Measurements from ENCODE around the gene KCNJ15. TPM values are rescaled to one million over a fixed set of nuclear protein-coding genes. Genes with fewer than 3 reads are reported as not detected.

Gene KCNJ15
- total RNA-seq, 1 donor from 2014 or later: 2.2 TPM

DNA sequence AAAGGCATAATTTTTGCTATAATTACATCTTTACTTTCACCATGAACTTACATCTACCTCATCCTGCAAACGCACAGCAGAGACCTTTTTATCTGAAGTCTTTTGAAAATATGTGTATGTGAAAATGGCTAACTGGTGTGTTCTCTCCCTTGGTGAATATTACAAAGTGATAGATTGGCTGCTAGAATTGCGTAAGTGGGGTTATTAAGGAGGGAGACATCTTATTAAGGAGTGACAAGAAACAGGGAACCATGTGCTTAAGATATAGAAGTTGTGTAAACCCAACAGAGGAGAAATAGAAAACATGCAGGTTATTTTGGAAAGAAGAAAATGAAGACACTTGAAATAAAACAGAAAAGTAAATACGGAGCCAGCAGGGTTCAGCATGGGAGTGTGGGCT, 7.8 kb downstream of the KCNJ15 start:
- no peak for FAIRE-seq
- H3K4me1 Mint-ChIP-seq (ENCODE audit: low read depth, unreplicated experiment): peaks cover 37% of the 10 kb centered on the region

GRCh38 chr21:38265166-38265565, 8.4 kb downstream of the KCNJ15 start:
- DNase-seq (ENCODE audit: low read depth) (no peak), FAIRE-seq (no peak)
- H3K9me3 ChIP-seq (ENCODE audit: insufficient read depth, low read depth, low read length): no peaks in the 10 kb centered on the region
- no peak overlapping the region for H3K9ac ChIP-seq (ENCODE audit: low read length)
- no peak overlapping the region for H3K27ac Mint-ChIP-seq (ENCODE audit: unreplicated experiment)
- H4K20me1 ChIP-seq (ENCODE audit: insufficient read depth, low read length): no peaks in the 10 kb centered on the region
- H3K9me3 Mint-ChIP-seq (ENCODE audit: unreplicated experiment): peaks cover 4% of the 10 kb centered on the region
- TF ChIP-seq EZH2 (IDR thresholded peaks at IDR 0.05; ENCODE audit: insufficient read depth, low read length): no peak
- TF ChIP-seq, protein P1, sequence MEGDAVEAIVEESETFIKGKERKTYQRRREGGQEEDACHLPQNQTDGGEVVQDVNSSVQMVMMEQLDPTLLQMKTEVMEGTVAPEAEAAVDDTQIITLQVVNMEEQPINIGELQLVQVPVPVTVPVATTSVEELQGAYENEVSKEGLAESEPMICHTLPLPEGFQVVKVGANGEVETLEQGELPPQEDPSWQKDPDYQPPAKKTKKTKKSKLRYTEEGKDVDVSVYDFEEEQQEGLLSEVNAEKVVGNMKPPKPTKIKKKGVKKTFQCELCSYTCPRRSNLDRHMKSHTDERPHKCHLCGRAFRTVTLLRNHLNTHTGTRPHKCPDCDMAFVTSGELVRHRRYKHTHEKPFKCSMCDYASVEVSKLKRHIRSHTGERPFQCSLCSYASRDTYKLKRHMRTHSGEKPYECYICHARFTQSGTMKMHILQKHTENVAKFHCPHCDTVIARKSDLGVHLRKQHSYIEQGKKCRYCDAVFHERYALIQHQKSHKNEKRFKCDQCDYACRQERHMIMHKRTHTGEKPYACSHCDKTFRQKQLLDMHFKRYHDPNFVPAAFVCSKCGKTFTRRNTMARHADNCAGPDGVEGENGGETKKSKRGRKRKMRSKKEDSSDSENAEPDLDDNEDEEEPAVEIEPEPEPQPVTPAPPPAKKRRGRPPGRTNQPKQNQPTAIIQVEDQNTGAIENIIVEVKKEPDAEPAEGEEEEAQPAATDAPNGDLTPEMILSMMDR (IDR thresholded peaks at IDR 0.05; ENCODE audit: insufficient read depth, low read depth, low read length): no peak
- H3K4me1 ChIP-seq (ENCODE audit: insufficient read depth, low read length): peaks cover 19% of the 10 kb centered on the region
- H3K4me3 ChIP-seq (ENCODE audit: insufficient read depth, low read depth, low read length): no peak overlapping the region
- no peak overlapping the region for H3K27ac ChIP-seq (ENCODE audit: low read depth, low read length)
- no peaks in the 10 kb centered on the region for H3K27me3 ChIP-seq (ENCODE audit: insufficient read depth, low read length)
- H3K4me3 Mint-ChIP-seq (ENCODE audit: unreplicated experiment): no peak overlapping the region
- H3K27me3 Mint-ChIP-seq (ENCODE audit: low read depth, unreplicated experiment): peaks cover 1% of the 10 kb centered on the region
- peaks cover 41% of the 10 kb centered on the region for H3K4me1 Mint-ChIP-seq (ENCODE audit: low read depth, unreplicated experiment)
- H3K36me3 Mint-ChIP-seq (ENCODE audit: low read depth, unreplicated experiment): no peaks in the 10 kb centered on the region
- H3K36me3 ChIP-seq (ENCODE audit: insufficient read depth, low read length): no peaks in the 10 kb centered on the region
- H2AFZ ChIP-seq (ENCODE audit: low read depth, low read length): no peak overlapping the region
- H3K79me2 ChIP-seq (ENCODE audit: insufficient read depth, low read length): no peaks in the 10 kb centered on the region
- no peak overlapping the region for H3K4me2 ChIP-seq (ENCODE audit: low read length)

More for the DNA sequence above, 7.8 kb downstream of the KCNJ15 start:
- peaks cover 1% of the 10 kb centered on the region for H3K27me3 Mint-ChIP-seq (ENCODE audit: low read depth, unreplicated experiment)
- H3K36me3 Mint-ChIP-seq (ENCODE audit: low read depth, unreplicated experiment): no peaks in the 10 kb centered on the region
- H3K27ac Mint-ChIP-seq (ENCODE audit: unreplicated experiment): no peak overlapping the region
- peaks cover 4% of the 10 kb centered on the region for H3K9me3 Mint-ChIP-seq (ENCODE audit: unreplicated experiment)
- H3K36me3 ChIP-seq (ENCODE audit: insufficient read depth, low read length): no peaks in the 10 kb centered on the region
- no peaks in the 10 kb centered on the region for H3K9me3 ChIP-seq (ENCODE audit: insufficient read depth, low read depth, low read length)
- peaks cover 19% of the 10 kb centered on the region for H3K4me1 ChIP-seq (ENCODE audit: insufficient read depth, low read length)
- H3K79me2 ChIP-seq (ENCODE audit: insufficient read depth, low read length): no peaks in the 10 kb centered on the region
- no peak overlapping the region for H3K9ac ChIP-seq (ENCODE audit: low read length)
- TF ChIP-seq, protein P1 (IDR thresholded peaks at IDR 0.05; ENCODE audit: insufficient read depth, low read depth, low read length): no peak
- no peak for TF ChIP-seq EZH2 (IDR thresholded peaks at IDR 0.05; ENCODE audit: insufficient read depth, low read length)
- H3K4me3 Mint-ChIP-seq (ENCODE audit: unreplicated experiment): no peak overlapping the region
- H2AFZ ChIP-seq (ENCODE audit: low read depth, low read length): no peak overlapping the region
- no peak overlapping the region for H3K4me3 ChIP-seq (ENCODE audit: insufficient read depth, low read depth, low read length)
- no peak overlapping the region for H3K27ac ChIP-seq (ENCODE audit: low read depth, low read length)
- no peaks in the 10 kb centered on the region for H3K27me3 ChIP-seq (ENCODE audit: insufficient read depth, low read length)
- no peak overlapping the region for H3K4me2 ChIP-seq (ENCODE audit: low read length)
- no peak for DNase-seq (ENCODE audit: low read depth)
- H4K20me1 ChIP-seq (ENCODE audit: insufficient read depth, low read length): no peaks in the 10 kb centered on the region

DNA sequence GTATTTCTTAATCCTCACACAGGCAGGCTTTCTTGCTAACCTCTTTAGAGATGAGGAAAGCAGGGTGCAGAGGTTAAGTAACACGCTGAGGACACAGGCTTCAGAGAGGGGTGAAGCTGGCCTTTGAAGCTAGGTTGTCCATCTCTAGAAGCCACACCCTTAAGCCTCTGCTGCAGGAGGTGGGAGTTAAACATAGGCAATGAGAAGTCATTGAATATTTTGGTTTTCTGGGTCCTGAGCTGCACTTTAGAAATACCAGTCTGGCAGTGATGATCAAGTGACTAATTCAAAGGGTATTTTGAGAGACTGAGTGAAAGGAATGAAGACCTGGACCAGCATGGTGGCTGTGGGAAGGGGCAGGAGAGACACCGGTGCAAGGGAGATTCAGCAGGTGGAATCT, 9.9 kb downstream of the KCNJ15 start:
- H3K4me1 Mint-ChIP-seq (ENCODE audit: low read depth, unreplicated experiment): peaks cover 43% of the 10 kb centered on the region
- no peaks in the 10 kb centered on the region for H3K36me3 Mint-ChIP-seq (ENCODE audit: low read depth, unreplicated experiment)
- Histone ChIP-seq H3K9me3 (ENCODE audit: insufficient read depth, low read depth, low read length) (no peaks in the 10 kb centered on the region), H3K4me2 (ENCODE audit: low read length) (peak overlapping the region; percentile 37), H2AFZ (ENCODE audit: low read depth, low read length) (no peak overlapping the region), H3K27ac (ENCODE audit: low read depth, low read length) (no peak overlapping the region), H3K27me3 (ENCODE audit: insufficient read depth, low read length) (no peaks in the 10 kb centered on the region), H3K79me2 (ENCODE audit: insufficient read depth, low read length) (no peaks in the 10 kb centered on the region), H4K20me1 (ENCODE audit: insufficient read depth, low read length) (no peaks in the 10 kb centered on the region), H3K4me1 (ENCODE audit: insufficient read depth, low read length) (peaks cover 19% of the 10 kb centered on the region), H3K4me3 (ENCODE audit: insufficient read depth, low read depth, low read length) (no peak overlapping the region), H3K9ac (ENCODE audit: low read length) (no peak overlapping the region), H3K36me3 (ENCODE audit: insufficient read depth, low read length) (no peaks in the 10 kb centered on the region)
- TF ChIP-seq, protein P1 (IDR thresholded peaks at IDR 0.05; ENCODE audit: insufficient read depth, low read depth, low read length): no peak
- TF ChIP-seq EZH2 (IDR thresholded peaks at IDR 0.05; ENCODE audit: insufficient read depth, low read length): no peak
- H3K27ac Mint-ChIP-seq (ENCODE audit: unreplicated experiment): peak overlapping the region; percentile 1
- H3K9me3 Mint-ChIP-seq (ENCODE audit: unreplicated experiment): peaks cover 6% of the 10 kb centered on the region
- DNase-seq (ENCODE audit: low read depth) (peak; percentile 64), FAIRE-seq (no peak)
- H3K4me3 Mint-ChIP-seq (ENCODE audit: unreplicated experiment): no peak overlapping the region
- H3K27me3 Mint-ChIP-seq (ENCODE audit: low read depth, unreplicated experiment): peaks cover 1% of the 10 kb centered on the region

Measured in astrocyte (in vitro differentiated cells and primary cell).